ENCODE data around the gene CCM2.

CCM2 gene

DNA sequence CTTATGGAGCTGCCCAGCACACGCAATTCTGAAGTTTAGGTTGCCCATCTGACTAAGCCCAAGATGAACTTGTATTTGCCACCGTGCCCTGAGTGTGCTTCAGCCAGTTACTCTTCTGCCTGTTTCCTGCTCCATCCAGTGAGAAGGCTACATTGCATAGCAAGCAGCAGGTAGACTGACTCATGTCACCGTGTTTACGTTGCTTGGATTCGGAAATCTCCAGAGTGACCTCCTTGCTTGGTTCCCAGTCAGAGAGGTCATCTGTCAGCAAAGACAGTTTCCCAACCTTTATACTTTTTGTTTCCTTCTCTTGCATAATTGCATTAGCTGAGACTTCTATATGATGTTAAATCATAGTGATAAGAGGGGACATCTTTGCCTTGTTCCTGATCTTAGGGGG is 57.9 kb downstream of the CCM2 start:
- H3K9ac ChIP-seq (ENCODE audit: low read length in 5 of 5): no peak overlapping the region
- peaks cover 0 to 16% (median 6%) of the 10 kb centered on the region in 5 donors for H3K36me3 ChIP-seq (ENCODE audit: control insufficient read depth in 5 of 5, insufficient read depth in 5 of 5, low read length in 5 of 5)
- no peaks in the 10 kb centered on the region for H3K4me1 ChIP-seq (ENCODE audit: control insufficient read depth in 5 of 5, insufficient read depth in 5 of 5, low read length in 5 of 5)
- H3K9me3 ChIP-seq (ENCODE audit: control insufficient read depth in 5 of 5, low read length in 5 of 5): no peaks in the 10 kb centered on the region
- H3K4me3 ChIP-seq (ENCODE audit: low read depth in 1 of 5, low read length in 5 of 5): no peak overlapping the region
- no peak overlapping the region for H3K27ac ChIP-seq (ENCODE audit: low read depth, low read length)
- H3K27me3 ChIP-seq (ENCODE audit: control insufficient read depth in 5 of 5, insufficient read depth in 4 of 5, low read length in 5 of 5): no peaks in the 10 kb centered on the region

DNA sequence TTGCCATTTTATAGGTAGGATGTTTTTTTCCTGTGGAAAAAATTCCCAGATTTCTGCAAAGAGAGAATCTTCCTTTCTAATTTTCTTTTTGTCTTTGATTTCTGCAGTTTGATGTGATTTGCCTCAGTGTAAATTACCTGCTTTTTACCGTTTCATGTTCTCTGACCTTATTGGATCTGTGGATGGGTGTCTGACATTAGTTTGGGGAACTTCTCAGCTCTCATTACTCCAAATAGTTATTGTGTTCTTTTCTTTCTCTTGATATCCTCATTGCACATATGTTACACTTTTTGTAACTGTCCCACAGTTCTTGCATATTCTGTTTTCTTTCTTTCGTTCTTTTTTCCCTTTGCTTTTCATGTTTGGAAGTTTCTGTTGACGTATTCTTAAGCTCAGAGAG is 60.3 kb downstream of the CCM2 start:
- H3K9ac ChIP-seq (ENCODE audit: low read length in 5 of 5): no peak overlapping the region
- H3K4me1 ChIP-seq (ENCODE audit: control insufficient read depth in 5 of 5, insufficient read depth in 5 of 5, low read length in 5 of 5): no peaks in the 10 kb centered on the region
- H3K27me3 ChIP-seq (ENCODE audit: control insufficient read depth in 5 of 5, insufficient read depth in 4 of 5, low read length in 5 of 5): no peaks in the 10 kb centered on the region
- no peak overlapping the region for H3K27ac ChIP-seq (ENCODE audit: low read depth, low read length)
- H3K36me3 ChIP-seq (ENCODE audit: control insufficient read depth in 5 of 5, insufficient read depth in 5 of 5, low read length in 5 of 5): peaks cover 0 to 22% (median 18%) of the 10 kb centered on the region in 5 donors
- no peak overlapping the region for H3K4me3 ChIP-seq (ENCODE audit: low read depth in 1 of 5, low read length in 5 of 5)
- H3K9me3 ChIP-seq (ENCODE audit: control insufficient read depth in 5 of 5, low read length in 5 of 5): no peaks in the 10 kb centered on the region

DNA sequence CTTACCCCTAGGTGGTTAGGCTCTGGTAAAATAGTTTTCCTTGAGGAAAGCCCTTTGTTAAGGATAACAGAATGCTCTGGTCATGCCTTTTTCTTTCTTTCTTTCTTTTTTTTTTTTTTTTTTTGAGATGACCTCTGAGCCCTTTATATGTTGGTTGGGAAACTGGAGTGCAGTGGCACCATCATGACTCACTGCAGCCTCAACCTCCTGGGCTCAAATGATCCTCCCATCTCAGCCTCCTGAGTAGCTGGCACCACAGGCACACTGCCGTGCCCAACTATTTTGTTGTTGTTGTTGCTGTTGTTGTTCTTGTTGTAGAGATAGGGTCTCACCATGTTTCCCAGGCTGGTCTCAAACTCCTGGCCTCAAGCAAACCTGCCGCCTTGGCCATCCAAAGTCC is 61.4 kb downstream of the CCM2 start:
- Histone ChIP-seq H3K4me3 (ENCODE audit: low read depth in 1 of 5, low read length in 5 of 5) (no peak overlapping the region), H3K36me3 (ENCODE audit: control insufficient read depth in 5 of 5, insufficient read depth in 5 of 5, low read length in 5 of 5) (peaks cover 0 to 32% (median 25%) of the 10 kb centered on the region in 5 donors)

DNA sequence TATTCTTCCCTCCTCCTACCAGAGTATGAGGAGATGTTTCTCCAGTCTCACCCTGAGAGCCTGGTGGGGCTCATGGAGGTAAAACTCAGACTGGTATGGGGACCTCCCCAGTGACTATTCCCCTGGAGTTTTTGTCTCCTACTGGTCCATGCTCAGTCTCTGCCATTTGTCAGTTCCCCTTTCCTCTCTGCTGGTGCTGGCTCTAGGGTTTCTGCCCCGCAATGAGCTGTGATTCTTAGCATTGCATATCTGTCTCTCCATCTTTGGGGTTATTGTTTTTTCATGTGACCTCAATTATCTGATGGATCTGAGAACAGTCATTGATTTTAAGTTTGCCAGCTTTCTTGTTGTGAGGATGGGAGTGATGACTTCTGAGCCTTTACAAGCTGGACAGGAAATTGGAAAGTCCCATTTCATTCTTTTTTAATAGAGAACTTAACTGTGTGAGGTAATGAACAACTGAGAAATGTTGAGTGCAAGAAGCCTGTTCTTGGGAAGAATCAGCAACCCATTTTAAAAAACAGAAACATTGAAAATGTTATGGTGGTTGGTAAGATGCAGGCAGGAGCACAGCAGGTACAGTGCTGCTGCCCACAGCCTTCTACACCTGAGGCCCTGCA is 61.9 kb downstream of the CCM2 start:
- H3K9ac ChIP-seq (ENCODE audit: low read length in 5 of 5): no peak overlapping the region
- no peak overlapping the region for H3K27ac ChIP-seq (ENCODE audit: low read depth, low read length)

More for the DNA sequence above, 61.4 kb downstream of the CCM2 start:
- no peaks in the 10 kb centered on the region for H3K27me3 ChIP-seq (ENCODE audit: control insufficient read depth in 5 of 5, insufficient read depth in 4 of 5, low read length in 5 of 5)
- H3K9ac ChIP-seq (ENCODE audit: low read length in 5 of 5): no peak overlapping the region
- no peaks in the 10 kb centered on the region for H3K9me3 ChIP-seq (ENCODE audit: control insufficient read depth in 5 of 5, low read length in 5 of 5)
- H3K27ac ChIP-seq (ENCODE audit: low read depth, low read length): no peak overlapping the region
- H3K4me1 ChIP-seq (ENCODE audit: control insufficient read depth in 5 of 5, insufficient read depth in 5 of 5, low read length in 5 of 5): no peaks in the 10 kb centered on the region

DNA sequence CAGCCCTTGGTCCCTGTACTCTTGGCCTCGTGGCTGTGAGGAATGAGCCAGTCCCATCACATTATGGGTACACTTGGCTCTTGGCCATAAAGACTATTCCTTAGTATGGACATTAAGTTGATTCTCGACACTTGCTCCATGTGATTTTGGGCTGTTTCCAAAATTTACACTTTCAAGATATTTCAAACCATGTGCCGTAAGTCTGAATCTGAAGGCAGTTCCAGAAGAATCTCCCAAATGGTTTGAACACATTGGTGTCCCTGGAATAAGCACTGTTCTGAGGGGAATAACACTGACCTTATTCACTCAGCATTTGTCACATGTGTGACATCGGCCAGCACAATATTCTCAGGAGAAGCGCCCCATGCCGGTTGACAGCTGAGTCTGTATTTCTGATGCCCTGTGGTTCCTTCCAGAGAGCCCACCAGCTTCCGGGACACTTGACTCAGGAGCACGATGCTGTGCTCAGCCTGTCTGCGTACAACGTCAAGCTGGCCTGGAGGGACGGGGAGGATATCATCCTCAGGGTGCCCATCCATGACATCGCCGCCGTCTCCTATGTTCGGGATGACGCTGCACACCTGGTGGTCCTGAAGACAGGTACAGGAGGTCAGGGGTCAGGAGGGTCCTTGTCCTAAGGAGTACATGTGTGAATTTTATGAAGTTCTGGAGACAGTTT is 64.2 kb downstream of the CCM2 start:
- Histone ChIP-seq H3K4me3 (ENCODE audit: low read depth in 1 of 5, low read length in 5 of 5) (no peak overlapping the region), H3K9ac (ENCODE audit: low read length in 5 of 5) (no peak overlapping the region), H3K36me3 (ENCODE audit: control insufficient read depth in 5 of 5, insufficient read depth in 5 of 5, low read length in 5 of 5) (peaks cover 0 to 58% (median 46%) of the 10 kb centered on the region in 5 donors)

More for the DNA sequence above, 61.9 kb downstream of the CCM2 start:
- no peaks in the 10 kb centered on the region for H3K27me3 ChIP-seq (ENCODE audit: control insufficient read depth in 5 of 5, insufficient read depth in 4 of 5, low read length in 5 of 5)
- H3K9me3 ChIP-seq (ENCODE audit: control insufficient read depth in 5 of 5, low read length in 5 of 5): no peaks in the 10 kb centered on the region
- H3K4me3 ChIP-seq (ENCODE audit: low read depth in 1 of 5, low read length in 5 of 5): no peak overlapping the region
- H3K36me3 ChIP-seq (ENCODE audit: control insufficient read depth in 5 of 5, insufficient read depth in 5 of 5, low read length in 5 of 5): peaks cover 0 to 37% (median 27%) of the 10 kb centered on the region in 5 donors
- H3K4me1 ChIP-seq (ENCODE audit: control insufficient read depth in 5 of 5, insufficient read depth in 5 of 5, low read length in 5 of 5): no peaks in the 10 kb centered on the region

DNA sequence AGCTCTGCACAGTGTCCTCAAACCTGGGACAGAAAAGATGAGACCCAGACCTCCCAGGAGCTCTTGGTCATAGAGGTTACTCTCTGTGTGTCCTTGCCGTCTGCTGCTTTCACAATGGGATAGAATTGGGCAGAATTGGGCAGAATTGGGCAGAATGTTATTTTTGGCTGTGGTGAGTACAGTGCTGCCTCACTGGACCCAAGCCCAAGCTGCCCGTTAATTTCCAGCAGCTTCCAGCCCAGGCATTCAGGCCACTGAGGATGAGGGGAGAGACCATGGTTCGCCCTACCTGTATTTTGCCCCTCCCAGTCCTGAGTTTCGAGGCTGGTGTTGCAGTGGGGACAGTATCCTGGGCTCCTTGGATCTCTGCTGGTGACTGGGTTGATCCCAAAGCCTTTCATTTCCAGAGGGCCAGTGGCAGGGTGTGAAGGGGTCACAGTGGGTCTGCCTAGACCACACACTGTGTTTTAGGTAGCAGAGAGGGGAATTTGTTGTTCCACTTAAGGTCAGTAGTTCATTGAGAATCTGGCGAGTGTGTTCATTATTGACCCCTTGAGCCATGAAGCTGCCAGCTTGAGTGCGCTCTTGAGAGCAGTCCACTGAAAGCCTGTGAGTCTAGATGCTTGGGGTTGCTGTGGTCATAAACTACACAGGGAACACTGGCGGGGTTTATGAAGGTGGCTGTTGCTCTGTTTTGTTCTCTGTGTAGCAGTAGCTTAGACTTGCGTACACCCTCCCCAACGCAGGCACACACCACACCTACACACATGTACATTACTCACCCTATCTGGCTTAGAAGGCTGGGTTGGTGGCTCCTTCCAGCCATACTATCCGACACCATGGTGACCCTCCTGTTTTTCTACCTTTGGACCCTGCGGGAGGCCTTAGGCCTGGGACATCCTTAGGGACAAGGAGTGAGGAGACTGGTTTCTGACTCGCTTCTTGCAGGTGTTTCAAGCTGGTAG is 65.3 kb downstream of the CCM2 start:
- Histone ChIP-seq H3K36me3 (ENCODE audit: control insufficient read depth in 5 of 5, insufficient read depth in 5 of 5, low read length in 5 of 5) (peaks cover 0 to 70% (median 57%) of the 10 kb centered on the region in 5 donors), H3K9me3 (ENCODE audit: control insufficient read depth in 5 of 5, low read length in 5 of 5) (no peaks in the 10 kb centered on the region), H3K9ac (ENCODE audit: low read length in 5 of 5) (no peak overlapping the region), H3K4me3 (ENCODE audit: low read depth in 1 of 5, low read length in 5 of 5) (no peak overlapping the region), H3K27me3 (ENCODE audit: control insufficient read depth in 5 of 5, insufficient read depth in 4 of 5, low read length in 5 of 5) (no peaks in the 10 kb centered on the region), H3K4me1 (ENCODE audit: control insufficient read depth in 5 of 5, insufficient read depth in 5 of 5, low read length in 5 of 5) (peaks cover 0 to 3% (median 0%) of the 10 kb centered on the region in 5 donors), H3K27ac (ENCODE audit: low read depth, low read length) (no peak overlapping the region)

More for the DNA sequence above, 64.2 kb downstream of the CCM2 start:
- H3K4me1 ChIP-seq (ENCODE audit: control insufficient read depth in 5 of 5, insufficient read depth in 5 of 5, low read length in 5 of 5): peaks cover 0 to 3% (median 0%) of the 10 kb centered on the region in 5 donors
- no peak overlapping the region for H3K27ac ChIP-seq (ENCODE audit: low read depth, low read length)
- no peaks in the 10 kb centered on the region for H3K9me3 ChIP-seq (ENCODE audit: control insufficient read depth in 5 of 5, low read length in 5 of 5)
- no peaks in the 10 kb centered on the region for H3K27me3 ChIP-seq (ENCODE audit: control insufficient read depth in 5 of 5, insufficient read depth in 4 of 5, low read length in 5 of 5)

DNA sequence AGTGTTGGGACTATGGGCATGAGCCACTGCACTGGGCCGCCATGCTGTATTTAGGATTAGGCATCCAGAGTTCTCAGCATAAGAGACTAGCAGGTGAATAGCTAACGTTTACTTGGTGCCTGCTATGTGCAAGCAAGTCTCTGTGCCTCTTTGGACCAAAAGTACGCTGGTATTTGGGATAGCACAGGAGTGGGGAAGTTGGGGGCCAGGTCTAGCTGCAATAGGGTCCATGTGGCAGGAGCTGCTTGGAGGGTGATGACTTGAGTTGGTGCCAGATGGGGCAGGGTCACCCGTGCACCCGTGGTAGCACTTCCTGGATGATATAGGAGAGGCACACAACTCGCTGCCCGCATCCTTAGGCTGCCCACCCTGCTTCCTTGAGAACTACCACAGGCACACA is 66.4 kb downstream of the CCM2 start:
- H3K9me3 ChIP-seq (ENCODE audit: control insufficient read depth in 5 of 5, low read length in 5 of 5): no peaks in the 10 kb centered on the region
- H3K4me3 ChIP-seq (ENCODE audit: low read depth in 1 of 5, low read length in 5 of 5): no peak overlapping the region
- H3K4me1 ChIP-seq (ENCODE audit: control insufficient read depth in 5 of 5, insufficient read depth in 5 of 5, low read length in 5 of 5): peaks cover 0 to 3% (median 0%) of the 10 kb centered on the region in 5 donors
- H3K27me3 ChIP-seq (ENCODE audit: control insufficient read depth in 5 of 5, insufficient read depth in 4 of 5, low read length in 5 of 5): no peaks in the 10 kb centered on the region
- H3K27ac ChIP-seq (ENCODE audit: low read depth, low read length): no peak overlapping the region
- H3K9ac ChIP-seq (ENCODE audit: low read length in 5 of 5): no peak overlapping the region
- H3K36me3 ChIP-seq (ENCODE audit: control insufficient read depth in 5 of 5, insufficient read depth in 5 of 5, low read length in 5 of 5): peaks cover 0 to 80% (median 65%) of the 10 kb centered on the region in 5 donors

DNA sequence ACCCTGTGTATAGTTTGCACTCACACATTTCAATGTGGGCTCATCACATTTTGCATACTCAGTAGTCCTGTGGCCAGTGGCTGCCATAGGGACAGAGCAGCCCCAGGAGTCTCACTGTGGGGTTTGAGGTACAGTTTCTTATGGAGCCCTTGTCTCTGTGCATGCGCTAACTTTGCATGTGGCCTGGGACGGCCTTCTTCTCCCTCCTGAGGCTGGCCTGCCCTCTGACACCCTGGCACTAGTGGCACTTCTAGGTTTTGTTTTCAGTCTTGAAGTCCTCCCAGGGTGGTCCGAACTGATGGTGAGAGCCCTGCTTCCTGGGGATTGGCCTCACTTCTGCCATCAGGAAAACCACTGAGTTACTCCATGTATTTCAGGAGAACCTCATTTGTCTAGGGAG is 67.6 kb downstream of the CCM2 start:
- H3K4me3 ChIP-seq (ENCODE audit: low read depth in 1 of 5, low read length in 5 of 5): no peak overlapping the region
- peaks cover 0 to 4% (median 0%) of the 10 kb centered on the region in 5 donors for H3K4me1 ChIP-seq (ENCODE audit: control insufficient read depth in 5 of 5, insufficient read depth in 5 of 5, low read length in 5 of 5)
- H3K36me3 ChIP-seq (ENCODE audit: control insufficient read depth in 5 of 5, insufficient read depth in 5 of 5, low read length in 5 of 5): peaks cover 0 to 88% (median 75%) of the 10 kb centered on the region in 5 donors

DNA sequence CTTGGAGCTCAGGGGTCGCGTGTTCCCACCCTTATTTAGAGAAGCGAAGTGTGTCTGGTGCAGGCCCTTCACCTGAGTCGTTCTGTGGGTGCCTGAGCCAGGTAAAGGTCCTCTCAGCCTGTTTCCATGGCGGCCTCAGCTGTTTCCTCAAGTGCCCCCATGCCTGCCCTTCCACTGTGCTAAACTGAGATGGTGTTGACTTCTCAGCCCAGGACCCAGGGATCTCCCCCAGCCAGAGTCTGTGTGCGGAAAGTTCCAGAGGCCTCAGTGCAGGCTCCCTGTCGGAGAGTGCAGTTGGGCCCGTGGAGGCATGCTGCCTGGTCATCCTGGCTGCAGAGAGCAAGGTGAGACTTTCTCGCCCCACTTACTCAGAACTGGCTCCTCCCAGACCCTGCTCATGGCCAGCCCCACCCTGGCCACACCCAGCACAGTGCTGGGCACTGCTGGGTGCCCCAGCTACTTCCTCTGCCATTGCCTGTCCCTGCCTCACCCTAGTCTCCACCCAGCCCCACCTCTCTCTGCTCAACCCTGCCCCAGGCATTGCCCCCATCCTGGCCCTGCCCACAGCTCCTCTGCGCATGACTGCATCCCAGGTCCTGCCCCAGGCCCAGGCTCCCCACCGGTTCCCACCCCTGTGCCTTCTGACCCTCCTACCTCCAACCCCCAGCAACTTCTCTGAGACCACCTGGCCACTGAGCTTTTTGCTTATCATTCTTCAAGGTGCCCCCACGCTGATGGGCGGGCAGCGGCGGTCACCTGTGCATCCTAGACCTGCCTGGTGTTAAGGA is 68.4 kb downstream of the CCM2 start:
- Histone ChIP-seq H3K36me3 (ENCODE audit: control insufficient read depth in 5 of 5, insufficient read depth in 5 of 5, low read length in 5 of 5) (peaks cover 0 to 96% (median 84%) of the 10 kb centered on the region in 5 donors), H3K4me1 (ENCODE audit: control insufficient read depth in 5 of 5, insufficient read depth in 5 of 5, low read length in 5 of 5) (peaks cover 0 to 4% (median 0%) of the 10 kb centered on the region in 5 donors), H3K27me3 (ENCODE audit: control insufficient read depth in 5 of 5, insufficient read depth in 4 of 5, low read length in 5 of 5) (no peaks in the 10 kb centered on the region), H3K27ac (ENCODE audit: low read depth, low read length) (no peak overlapping the region), H3K9ac (ENCODE audit: low read length in 5 of 5) (no peak overlapping the region), H3K4me3 (ENCODE audit: low read depth in 1 of 5, low read length in 5 of 5) (no peak overlapping the region), H3K9me3 (ENCODE audit: control insufficient read depth in 5 of 5, low read length in 5 of 5) (no peaks in the 10 kb centered on the region)

More for the DNA sequence above, 67.6 kb downstream of the CCM2 start:
- H3K27me3 ChIP-seq (ENCODE audit: control insufficient read depth in 5 of 5, insufficient read depth in 4 of 5, low read length in 5 of 5): no peaks in the 10 kb centered on the region
- no peaks in the 10 kb centered on the region for H3K9me3 ChIP-seq (ENCODE audit: control insufficient read depth in 5 of 5, low read length in 5 of 5)
- H3K27ac ChIP-seq (ENCODE audit: low read depth, low read length): no peak overlapping the region
- H3K9ac ChIP-seq (ENCODE audit: low read length in 5 of 5): no peak overlapping the region

Data from subcutaneous abdominal adipose tissue (tissue), 5 donors.